K562 (cell line): Measurements from ENCODE around the gene PNPLA2. TPM values are rescaled to one million over a fixed set of nuclear protein-coding genes. Genes with fewer than 3 reads are reported as not detected.

Experiments used
- ATAC-seq: fragments of 200-7000 bp; cut with Tn5 transposase; 3 replicates; pipeline ENCODE4 v1.9.1; 2020; ENCODE audit warnings: moderate library complexity
- BruUV-seq: library from RNA; stranded (reverse); fragments of 400-500 nt; replicated peaks from 2 replicates; lab custom pipeline; 2021; lab: Mats Ljungman, UMichigan
- CTCF ChIA-PET: fragments of 300-600 bp; formaldehyde crosslinking; extraction: SDS; loops from one replicate; lab custom pipeline; 2021; ENCODE audit warnings: low intra/inter-chr PET ratio; lab: Yijun Ruan, JAX
- POLR2A ChIA-PET: fragments of 300-600, 350-650 bp; sonication (Branson Sonifier 250); formaldehyde crosslinking; extraction: SDS; loops from one replicate; lab custom pipeline; 2021; ENCODE audit warnings: antibody characterized with exemption, inconsistent platforms; lab: Yijun Ruan, JAX
- DNase-seq, 4 experiments: peaks; one replicate each; pipeline versions ENCODE4 v3.0.0 to v3.0.0-alpha.2; 2011 to 2018; ENCODE audit warnings: low spot score in 3 of 4, mixed read lengths in 3 of 4; ENCODE audit errors: extremely low read depth in 1 of 4
- FAIRE-seq: peaks from 2 replicates; lab custom pipeline; 2011; peaks lifted over from hg19 to GRCh38; lab: Jason Lieb, UNC
- H2AFZ ChIP-seq: 2 replicates; pipeline ENCODE4 v1.6.0; 2011; ENCODE audit warnings: low read depth, low read length, control low read depth, inconsistent platforms
- H3K27ac ChIP-seq: fragments of 200-600 bp; 3 replicates; pipeline ENCODE4 v1.8.0; 2011; ENCODE audit warnings: low read depth, mild to moderate bottlenecking, control low read depth, inconsistent platforms, low read length, moderate library complexity, mixed read lengths; ENCODE audit errors: extremely low read depth
- H3K27me3 ChIP-seq, 2 experiments: fragments of 300-600 bp in 1 of 2; 2 replicates in 1 of 2; 3 replicates in 1 of 2; pipeline versions ENCODE4 v1.6.0 to v1.8.0; 2011; ENCODE audit warnings: inconsistent platforms in 2 of 2, low read length in 2 of 2, mild to moderate bottlenecking in 1 of 2, mixed read lengths in 1 of 2, moderate library complexity in 1 of 2; ENCODE audit not compliant: control insufficient read depth in 2 of 2, insufficient read depth in 2 of 2
- H3K36me3 ChIP-seq: fragments of 300-600 bp; 3 replicates; pipeline ENCODE4 v1.8.0; 2011; ENCODE audit warnings: mild to moderate bottlenecking, low read length, inconsistent platforms; ENCODE audit not compliant: control insufficient read depth, insufficient read depth
- H3K4me1 ChIP-seq, 2 experiments: fragments of 200-600 bp in 1 of 2; replicated peaks in 1 of 2; 2 replicates in 1 of 2; 3 replicates in 1 of 2; pipeline versions ENCODE4 v1.5.1 to v1.8.0; 2011; ENCODE audit warnings: inconsistent platforms in 2 of 2, low read length in 2 of 2, mild to moderate bottlenecking in 1 of 2, mixed read lengths in 1 of 2, moderate library complexity in 1 of 2; ENCODE audit not compliant: control insufficient read depth in 2 of 2, insufficient read depth in 2 of 2
- H3K4me2 ChIP-seq: 2 replicates; pipeline ENCODE4 v1.6.1; 2011; ENCODE audit warnings: low read length, control low read depth, inconsistent platforms, mixed read lengths; ENCODE audit not compliant: insufficient read depth
- H3K4me3 ChIP-seq: fragments of 200-600 bp; sonication (generic), shearing (Covaris generic); 2 replicates; pipeline ENCODE4 v1.5.1; 2016; ENCODE audit warnings: control low read depth, inconsistent platforms
- H3K79me2 ChIP-seq: fragments of 200-600 bp; 3 replicates; pipeline ENCODE4 v1.8.0; 2011; ENCODE audit warnings: low read length, inconsistent platforms; ENCODE audit not compliant: control insufficient read depth, insufficient read depth
- H3K9ac ChIP-seq, 2 experiments: 2 replicates each; pipeline versions ENCODE4 v1.6.0 to v1.6.1; 2011; ENCODE audit warnings: low read depth in 2 of 2, low read length in 2 of 2, control low read depth in 1 of 2, inconsistent platforms in 1 of 2, mild to moderate bottlenecking in 1 of 2, mixed read lengths in 1 of 2; ENCODE audit not compliant: insufficient read depth in 1 of 2
- H3K9me1 ChIP-seq: one replicate; pipeline ENCODE4 v1.6.0; 2011; ENCODE audit warnings: inconsistent platforms, mild to moderate bottlenecking, low read length, moderate library complexity; ENCODE audit not compliant: control insufficient read depth, insufficient read depth
- H3K9me3 ChIP-seq: replicated peaks from 2 replicates; pipeline ENCODE4 v1.5.1; 2011; ENCODE audit warnings: low read depth, low read length, inconsistent platforms; ENCODE audit not compliant: control insufficient read depth, insufficient read depth
- H4K20me1 ChIP-seq: replicated peaks from 2 replicates; pipeline ENCODE4 v1.6.1; 2011; ENCODE audit warnings: low read length, inconsistent platforms, mixed read lengths; ENCODE audit not compliant: control insufficient read depth, insufficient read depth
- FOXP1 ChIP-seq: sonication (generic); formaldehyde crosslinking; IDR thresholded peaks from 2 replicates; pipeline ENCODE4 v1.8.0; 2022; ENCODE audit warnings: mild to moderate bottlenecking, missing genetic modification reagents
- TBP ChIP-seq: optimal IDR thresholded peaks from 2 replicates; pipeline ENCODE3; 2011; ENCODE audit warnings: low read depth, low read length, improper control_type of control experiment
- WGBS: fragments of 100-300 bp; shearing (Covaris generic); methylation state at CpG from one replicate; pipeline ENCODE4 v1.1.6; 2016; ENCODE audit warnings: low coverage, mixed read lengths; ENCODE audit not compliant: insufficient coverage; ENCODE audit errors: missing lambda C conversion rate; 5-methylcytosine and 5-hydroxymethylcytosine counted together
- in situ Hi-C: fragments of 300-500 bp; cut with MboI; formaldehyde crosslinking; loops from 4 replicates; pipeline ENCODE4 v1.15.0; 2018; ENCODE audit warnings: inconsistent platforms, mixed read lengths
- intact Hi-C: fragments of 100-400 bp; cut with micrococcal nuclease; formaldehyde crosslinking; loops from 2 replicates; pipeline ENCODE4 v1.14.2; 2022
- polyA plus RNA-seq, 8 experiments: library from polyadenylated mRNA; depleted of rRNA in 4 of 8; stranded (reverse) in 5 of 8; unstranded in 3 of 8; fragments of >200 nt; fragmentation: Nextera tagmentation in 2 of 8; fragmentation: Illumina TruSeq in 1 of 8; extraction: Ambion mirVana in 2 of 8; extraction: Trizol in 1 of 8; gene quantifications; 2 replicates each; pipeline versions ENCODE4 v1.2.1 to v1.2.3, GENCODE V29; 2011 to 2014; ENCODE audit warnings: inconsistent platforms in 1 of 8, missing spikeins in 1 of 8
- total RNA-seq, 7 experiments: library from RNA; depleted of rRNA in 6 of 7; stranded (reverse); fragments of >200 nt in 6 of 7; fragmentation: Illumina TruSeq in 2 of 7; extraction: Trizol in 2 of 7; gene quantifications; 2 replicates each; pipeline versions ENCODE4 v1.2.1 to v1.2.3, GENCODE V29; 2011 to 2021; ENCODE audit warnings: low replicate concordance in 1 of 7

Gene PNPLA2
- total and polyA plus RNA-seq, 9 of the 15 experiments (the other 6 are each of a cell fraction or from before 2014, with no cell fraction given), result 0.39 to 87.1 (median 8.4) TPM

DNA sequence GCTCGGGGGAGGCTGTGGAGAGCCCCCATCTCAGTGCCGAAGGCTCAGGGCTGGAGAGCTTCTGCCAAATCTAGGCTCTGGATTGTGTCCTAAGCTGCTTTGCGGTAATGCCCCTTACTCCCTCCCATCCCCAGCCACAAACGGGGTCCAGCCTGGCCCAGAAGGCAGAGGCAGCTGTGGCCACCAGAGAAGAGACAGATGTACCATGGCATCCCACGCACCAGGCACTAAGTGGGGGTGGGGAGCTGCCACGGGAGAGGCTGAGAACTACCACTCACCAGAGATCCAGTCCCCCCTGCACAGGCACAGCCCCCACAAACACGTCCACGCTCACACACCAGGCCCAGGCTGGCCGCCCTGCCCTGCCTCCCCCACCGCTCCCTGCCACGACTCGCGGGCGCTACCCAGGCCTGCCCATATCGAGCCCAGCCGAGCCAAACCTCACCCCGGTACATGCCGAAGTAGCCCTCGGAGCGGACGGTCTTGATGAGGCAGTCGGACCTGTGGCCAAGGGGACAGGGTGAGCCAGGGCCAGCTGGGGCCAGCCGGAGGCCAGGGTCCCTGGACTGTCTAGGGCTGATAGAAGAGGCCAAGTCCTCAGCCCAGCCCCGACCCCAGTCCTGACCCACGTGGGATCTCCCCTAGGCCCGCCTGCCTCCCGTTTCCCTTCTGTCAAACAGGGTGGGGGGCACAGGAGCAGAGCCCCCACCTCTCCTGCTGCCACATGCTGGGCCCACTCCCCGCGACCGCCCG lies 24.5 kb upstream of the PNPLA2 start:
- BruUV-seq, result no TSS peak
- Histone ChIP-seq H3K27me3 (no peaks in the 10 kb centered on the region), H2AFZ (no peak overlapping the region), H3K9me1 (peaks cover 3% of the 10 kb centered on the region), H3K27ac (no peak overlapping the region), H3K4me1 (peaks cover 7 to 89% of the 10 kb centered on the region in 2 experiments), H3K79me2 (peaks cover 26% of the 10 kb centered on the region), H3K4me3 (no peak overlapping the region), H3K36me3 (peaks cover 31% of the 10 kb centered on the region; the same call in 1 of the 3 replicates), H4K20me1 (no peaks in the 10 kb centered on the region), H3K4me2 (no peak overlapping the region), H3K9me3 (no peaks in the 10 kb centered on the region), H3K9ac (peak overlapping the region in 1 of 2 experiments; percentile 95; a peak in 2 of 4 replicates)
- WGBS, result 91% methylated on average over 22 of the region's 31 CpGs
- POLR2A ChIA-PET, result interaction anchor here (0.6 to 1.3 kb wide), 5 partner anchors 10 to 22 kb away, joined by 3 to 4 read pairs (median 3); partner anchors contain the start of genes PIDD1 and RPLP2
- CTCF ChIA-PET, result no interaction called here
- ATAC-seq (no peak), DNase-seq (no peak), FAIRE-seq (no peak)
- in situ Hi-C loops, result no loop called here
- intact Hi-C loops, result loop anchor here (10.0 kb wide), 1 partner anchor 229 kb away; the partner anchor contains the start of genes LMNTD2 and RASSF7
- TF ChIP-seq TBP (no peak), FOXP1 (CRISPR knock-in tag) (no peak)
